Measurements from ENCODE around the gene MAPT. TPM values are rescaled to one million over a fixed set of nuclear protein-coding genes. Genes with fewer than 3 reads are reported as not detected.

MAPT gene
- total and polyA plus RNA-seq, 2 of the 13 experiments (the other 11 are each of a cell fraction or from before 2014, with no cell fraction given) = 2.1 to 2.8 TPM

GRCh38 chr17:45867171-45867570 lies 27.2 kb upstream of the MAPT start:
- TF ChIP-seq, protein P1, sequence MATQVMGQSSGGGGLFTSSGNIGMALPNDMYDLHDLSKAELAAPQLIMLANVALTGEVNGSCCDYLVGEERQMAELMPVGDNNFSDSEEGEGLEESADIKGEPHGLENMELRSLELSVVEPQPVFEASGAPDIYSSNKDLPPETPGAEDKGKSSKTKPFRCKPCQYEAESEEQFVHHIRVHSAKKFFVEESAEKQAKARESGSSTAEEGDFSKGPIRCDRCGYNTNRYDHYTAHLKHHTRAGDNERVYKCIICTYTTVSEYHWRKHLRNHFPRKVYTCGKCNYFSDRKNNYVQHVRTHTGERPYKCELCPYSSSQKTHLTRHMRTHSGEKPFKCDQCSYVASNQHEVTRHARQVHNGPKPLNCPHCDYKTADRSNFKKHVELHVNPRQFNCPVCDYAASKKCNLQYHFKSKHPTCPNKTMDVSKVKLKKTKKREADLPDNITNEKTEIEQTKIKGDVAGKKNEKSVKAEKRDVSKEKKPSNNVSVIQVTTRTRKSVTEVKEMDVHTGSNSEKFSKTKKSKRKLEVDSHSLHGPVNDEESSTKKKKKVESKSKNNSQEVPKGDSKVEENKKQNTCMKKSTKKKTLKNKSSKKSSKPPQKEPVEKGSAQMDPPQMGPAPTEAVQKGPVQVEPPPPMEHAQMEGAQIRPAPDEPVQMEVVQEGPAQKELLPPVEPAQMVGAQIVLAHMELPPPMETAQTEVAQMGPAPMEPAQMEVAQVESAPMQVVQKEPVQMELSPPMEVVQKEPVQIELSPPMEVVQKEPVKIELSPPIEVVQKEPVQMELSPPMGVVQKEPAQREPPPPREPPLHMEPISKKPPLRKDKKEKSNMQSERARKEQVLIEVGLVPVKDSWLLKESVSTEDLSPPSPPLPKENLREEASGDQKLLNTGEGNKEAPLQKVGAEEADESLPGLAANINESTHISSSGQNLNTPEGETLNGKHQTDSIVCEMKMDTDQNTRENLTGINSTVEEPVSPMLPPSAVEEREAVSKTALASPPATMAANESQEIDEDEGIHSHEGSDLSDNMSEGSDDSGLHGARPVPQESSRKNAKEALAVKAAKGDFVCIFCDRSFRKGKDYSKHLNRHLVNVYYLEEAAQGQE (IDR thresholded peaks at IDR 0.05; ENCODE audit: borderline replicate concordance in 1 of 2, low read depth in 1 of 2, low read length in 2 of 2) = no peak
- TF ChIP-seq ZSCAN5A (CRISPR knock-in tag; IDR thresholded peaks at IDR 0.05; ENCODE audit: borderline replicate concordance) (no peak), HOMEZ (CRISPR knock-in tag; IDR thresholded peaks at IDR 0.05; ENCODE audit: low read depth) (no peak), ATF3 (CRISPR knock-in tag; IDR thresholded peaks at IDR 0.05) (no peak), SETDB1 (CRISPR knock-in tag; IDR thresholded peaks at IDR 0.05; ENCODE audit: borderline replicate concordance) (no peak)
- no peak for FAIRE-seq
- Histone ChIP-seq H3K9me3 (ENCODE audit: low read length) (no peaks in the 10 kb centered on the region), H3K4me1 (ENCODE audit: insufficient read depth, low read length) (no peaks in the 10 kb centered on the region), H4K20me1 (ENCODE audit: insufficient read depth, low read length) (no peaks in the 10 kb centered on the region), H3K4me2 (ENCODE audit: low read depth, low read length) (no peak overlapping the region; the same call in 1 of the 2 replicates), H3K9ac (ENCODE audit: insufficient read depth, low read depth, low read length) (no peak overlapping the region), H2AFZ (ENCODE audit: low read length) (no peak overlapping the region), H3K27me3 (ENCODE audit: control insufficient read depth in 1 of 2, insufficient read depth in 2 of 2, low read length in 2 of 2) (peaks cover 9 to 67% of the 10 kb centered on the region in 2 experiments; a peak in 4 of 5 replicates), H3K36me3 (replicated peaks in 1 of 2; ENCODE audit: control insufficient read depth in 1 of 2, insufficient read depth in 2 of 2, low read length in 2 of 2) (no peaks in the 10 kb centered on the region), H3K4me3 (replicated peaks in 1 of 3; ENCODE audit: insufficient read depth in 1 of 3, low read depth in 2 of 3, low read length in 3 of 3) (no peak overlapping the region), H3K79me2 (ENCODE audit: insufficient read depth, low read length) (no peaks in the 10 kb centered on the region), H3K27ac (ENCODE audit: extremely low read length, insufficient read depth, low read length) (no peak overlapping the region)
- intact Hi-C loops (cut with micrococcal nuclease; ENCODE audit: unreplicated experiment) (no loop called here), in situ Hi-C loops (cut with HindIII; ENCODE audit: extremely low pct_ligation_motif_present, low pct_unique_long_range_greater_than_20kb) (no loop called here)
- ChIA-PET CTCF (ENCODE audit: low intra/inter-chr PET ratio, low total read pairs) (no interaction called here), POLR2A (no interaction called here)
- no TSS peak for BruUV-seq (replicated peaks)
- no peak for DNase-seq (ENCODE audit: low spot score)
- 7% methylated on average over 6 of the region's 6 CpGs for WGBS (ENCODE audit: low lambda C conversion rate)
- no peak for ATAC-seq

Measured in HepG2 (cell line).